IPS DF 6.9 (cell line): ENCODE results near the gene ANK3.

Experiments used
- DNase-seq: peaks from one replicate; pipeline ENCODE4 v3.0.0-alpha.2; 2013; ENCODE audit warnings: low read depth, low spot score
- H3K27ac ChIP-seq: one replicate; pipeline ENCODE4 v1.5.1; 2013; ENCODE audit warnings: low read length, control low read depth
- H3K27me3 ChIP-seq: 2 replicates; pipeline ENCODE4 v1.6.1; 2013; ENCODE audit warnings: mild to moderate bottlenecking, low read length; ENCODE audit not compliant: control insufficient read depth, insufficient read depth
- H3K36me3 ChIP-seq: 2 replicates; pipeline ENCODE4 v1.6.1; 2013; ENCODE audit warnings: low read length; ENCODE audit not compliant: control insufficient read depth, insufficient read depth
- H3K4me1 ChIP-seq: 2 replicates; pipeline ENCODE4 v1.6.1; 2013; ENCODE audit warnings: low read length; ENCODE audit not compliant: control insufficient read depth, insufficient read depth
- H3K4me3 ChIP-seq: 2 replicates; pipeline ENCODE4 v1.5.1; 2013; ENCODE audit warnings: mild to moderate bottlenecking, low read length
- H3K9me3 ChIP-seq: 2 replicates; pipeline ENCODE4 v1.6.1; 2013; ENCODE audit warnings: low read length, inconsistent platforms; ENCODE audit not compliant: control insufficient read depth, insufficient read depth
- WGBS: extraction: QIAGEN DNeasy Blood & Tissue Kit; methylation state at CpG from one replicate; pipeline ENCODE4 v1.1.7; 2013; ENCODE audit warnings: mixed read lengths, missing lambda C conversion rate; ENCODE audit not compliant: insufficient read length, insufficient coverage; 5-methylcytosine and 5-hydroxymethylcytosine counted together

Gene ANK3

GRCh38 chr10:60334991-60335390 is 54.7 kb downstream of the ANK3 start:
- no peaks in the 10 kb centered on the region; the same call in 1 of the 2 replicates for H3K4me1 ChIP-seq
- no peaks in the 10 kb centered on the region for H3K27me3 ChIP-seq
- no CpG with 5 or more reads among the region's 4 CpGs for WGBS
- H3K4me3 ChIP-seq, result no peak overlapping the region
- H3K27ac ChIP-seq, result no peak overlapping the region
- H3K9me3 ChIP-seq, result no peaks in the 10 kb centered on the region
- DNase-seq, result no peak
- H3K36me3 ChIP-seq, result no peaks in the 10 kb centered on the region

- no peak for DNase-seq
- Histone ChIP-seq H3K27me3 (no peaks in the 10 kb centered on the region), H3K4me1 (no peaks in the 10 kb centered on the region; the same call in 1 of the 2 replicates), H3K36me3 (no peaks in the 10 kb centered on the region), H3K9me3 (no peaks in the 10 kb centered on the region), H3K4me3 (no peak overlapping the region), H3K27ac (no peak overlapping the region)
- no CpG with 5 or more reads among the region's 2 CpGs for WGBS
Measured at GRCh38 chr10:60332371-60332770, 57.3 kb downstream of the ANK3 start.

DNA sequence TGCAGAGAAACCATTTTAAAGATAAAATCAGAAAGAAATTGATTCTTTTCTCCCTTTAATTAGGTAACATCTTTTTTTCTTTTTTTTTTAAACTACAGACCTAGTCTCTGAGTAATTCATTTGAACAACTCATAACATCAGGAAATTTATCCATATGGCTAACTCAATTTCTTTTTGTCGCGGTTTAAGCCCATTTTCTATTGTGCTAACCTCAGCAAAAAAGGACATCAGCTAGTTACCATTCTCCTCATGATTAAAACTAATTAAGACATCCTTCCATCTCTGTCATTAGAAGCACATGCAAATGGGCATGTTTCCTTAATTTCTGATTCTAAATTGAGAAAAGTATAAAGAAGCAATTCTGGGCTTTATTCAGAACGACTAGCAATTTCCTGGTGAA is 57.8 kb downstream of the ANK3 start:
- Histone ChIP-seq H3K27ac (no peak overlapping the region), H3K4me1 (no peaks in the 10 kb centered on the region; the same call in 1 of the 2 replicates), H3K27me3 (no peaks in the 10 kb centered on the region), H3K9me3 (no peaks in the 10 kb centered on the region), H3K36me3 (no peaks in the 10 kb centered on the region), H3K4me3 (no peak overlapping the region)
- DNase-seq, result no peak
- no CpG with 5 or more reads among the region's 3 CpGs for WGBS

DNA sequence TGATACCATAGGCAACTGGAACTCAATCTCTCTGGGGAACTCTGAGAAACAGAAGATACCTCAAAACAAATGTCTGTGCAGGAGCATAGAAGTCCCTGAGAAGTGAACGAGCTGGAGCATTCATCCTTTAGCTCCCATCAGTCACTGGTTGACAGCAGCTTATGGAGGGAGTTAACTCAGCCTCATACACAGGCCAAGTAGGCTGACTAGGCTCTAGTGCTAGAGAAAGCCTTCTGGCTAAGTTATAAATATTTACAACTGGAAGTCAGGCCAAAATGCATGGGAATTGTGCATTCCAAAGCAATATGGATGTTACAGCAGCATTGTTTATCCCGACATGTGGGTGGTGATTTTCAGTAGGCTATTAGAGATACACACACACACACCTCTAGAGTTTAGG is 66.5 kb downstream of the ANK3 start:
- no peaks in the 10 kb centered on the region for H3K9me3 ChIP-seq
- H3K4me1 ChIP-seq, result no peaks in the 10 kb centered on the region; the same call in 1 of the 2 replicates
- no peaks in the 10 kb centered on the region for H3K27me3 ChIP-seq
- no peak overlapping the region for H3K27ac ChIP-seq
- DNase-seq, result no peak
- no peak overlapping the region for H3K4me3 ChIP-seq
- no CpG with 5 or more reads among the region's 2 CpGs for WGBS
- no peaks in the 10 kb centered on the region for H3K36me3 ChIP-seq

GRCh38 chr10:60320666-60321065 is 69.0 kb downstream of the ANK3 start:
- H3K9me3 ChIP-seq, result no peaks in the 10 kb centered on the region
- H3K36me3 ChIP-seq, result no peaks in the 10 kb centered on the region
- H3K27ac ChIP-seq, result no peak overlapping the region
- WGBS, result no CpG with 5 or more reads among the region's 1 CpG
- no peaks in the 10 kb centered on the region for H3K27me3 ChIP-seq
- DNase-seq, result no peak
- no peak overlapping the region for H3K4me3 ChIP-seq
- H3K4me1 ChIP-seq, result no peaks in the 10 kb centered on the region

- no peak for DNase-seq
- Histone ChIP-seq H3K4me1 (no peaks in the 10 kb centered on the region), H3K4me3 (no peak overlapping the region), H3K36me3 (no peaks in the 10 kb centered on the region), H3K9me3 (no peaks in the 10 kb centered on the region), H3K27me3 (no peaks in the 10 kb centered on the region), H3K27ac (no peak overlapping the region)
- no CpG with 5 or more reads among the region's 1 CpG for WGBS
Measured at GRCh38 chr10:60316029-60316428, 73.6 kb downstream of the ANK3 start.

- Histone ChIP-seq H3K36me3 (no peaks in the 10 kb centered on the region), H3K4me3 (no peak overlapping the region), H3K27me3 (no peaks in the 10 kb centered on the region), H3K9me3 (no peaks in the 10 kb centered on the region), H3K27ac (no peak overlapping the region), H3K4me1 (no peaks in the 10 kb centered on the region)
- WGBS, result no CpG with 5 or more reads among the region's 2 CpGs
- DNase-seq, result no peak
Measured at GRCh38 chr10:60315311-60315710, 74.4 kb downstream of the ANK3 start.

GRCh38 chr10:60314069-60314940 is 75.4 kb downstream of the ANK3 start:
- Histone ChIP-seq H3K4me1 (no peaks in the 10 kb centered on the region), H3K4me3 (no peak overlapping the region), H3K27me3 (no peaks in the 10 kb centered on the region), H3K27ac (no peak overlapping the region), H3K9me3 (no peaks in the 10 kb centered on the region), H3K36me3 (no peaks in the 10 kb centered on the region)
- whole genome bisulfite sequencing, result no CpG with 5 or more reads among the region's 5 CpGs
- no peak for DNase-seq

DNA sequence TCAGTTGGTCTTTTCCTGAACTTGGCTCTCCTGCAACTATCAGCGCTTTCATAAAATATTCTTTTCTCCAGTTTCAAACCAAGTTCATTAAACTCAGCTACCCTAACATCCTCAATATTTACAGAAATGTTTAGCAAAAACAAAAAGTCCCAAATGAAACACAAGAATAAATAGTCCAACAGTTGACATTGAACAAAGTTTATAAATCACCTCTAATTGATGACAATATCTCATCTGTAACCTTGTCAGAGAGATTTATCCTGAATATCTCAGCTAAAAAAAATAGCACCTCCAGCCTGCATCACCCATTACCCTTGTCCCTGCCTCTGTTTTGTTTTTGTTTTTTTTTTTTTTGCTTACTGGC is 76.1 kb downstream of the ANK3 start:
- Histone ChIP-seq H3K27me3 (no peaks in the 10 kb centered on the region), H3K4me3 (no peak overlapping the region), H3K27ac (no peak overlapping the region), H3K4me1 (no peaks in the 10 kb centered on the region), H3K9me3 (no peaks in the 10 kb centered on the region), H3K36me3 (no peaks in the 10 kb centered on the region)
- no peak for DNase-seq
- no CpG with 5 or more reads among the region's 1 CpG for WGBS

GRCh38 chr10:60312818-60313588 is 76.7 kb downstream of the ANK3 start:
- no CpG with 5 or more reads among the region's 6 CpGs for WGBS
- no peaks in the 10 kb centered on the region for H3K9me3 ChIP-seq
- H3K4me1 ChIP-seq, result no peaks in the 10 kb centered on the region
- no peak overlapping the region for H3K4me3 ChIP-seq
- no peak overlapping the region for H3K27ac ChIP-seq
- no peaks in the 10 kb centered on the region for H3K36me3 ChIP-seq
- H3K27me3 ChIP-seq, result no peaks in the 10 kb centered on the region
- no peak for DNase-seq
